SK-N-SH (cell line): Measurements from ENCODE around the gene MAP6. TPM values are rescaled to one million over a fixed set of nuclear protein-coding genes. Genes with fewer than 3 reads are reported as not detected.

Source experiments
- CTCF ChIA-PET: fragments of 300-600, 350-600 bp; formaldehyde crosslinking; extraction: SDS; loops from one replicate; lab custom pipeline; 2021; lab: Yijun Ruan, JAX
- POLR2A ChIA-PET: fragments of 350-600 bp; sonication (Branson Sonifier 250); formaldehyde crosslinking; extraction: SDS; loops from one replicate; lab custom pipeline; 2020; ENCODE audit warnings: antibody characterized with exemption, inconsistent platforms; lab: Yijun Ruan, JAX
- DNase-seq: peaks from one replicate; pipeline ENCODE4 v3.0.0; 2012
- H2AFZ ChIP-seq: fragments of 200-600 bp; sonication (generic); 2 replicates; pipeline ENCODE4 v1.8.1; 2016; ENCODE audit warnings: antibody characterized with exemption, mild to moderate bottlenecking, low read depth
- H3F3A ChIP-seq: fragments of 200-600 bp; sonication (generic); replicated peaks from 2 replicates; pipeline ENCODE3; 2016; ENCODE audit warnings: antibody characterized with exemption, mild to moderate bottlenecking; ENCODE audit not compliant: insufficient read depth
- H3K27ac ChIP-seq, 2 experiments: fragments of 200-500 bp in 1 of 2; fragments of 200-600 bp in 1 of 2; sonication (Bioruptor generic) in 1 of 2; sonication (generic), shearing (Covaris generic) in 1 of 2; 2 replicates each; pipeline versions ENCODE4 v1.5.1 to v1.6.1; 2014 to 2016; ENCODE audit warnings: low read depth in 2 of 2, inconsistent platforms in 1 of 2, low read length in 1 of 2, mild to moderate bottlenecking in 1 of 2, mixed read lengths in 1 of 2
- H3K27me3 ChIP-seq: fragments of 200-600 bp; sonication (generic), shearing (Covaris generic); 2 replicates; pipeline ENCODE4 v1.6.1; 2016; ENCODE audit warnings: mixed run types; ENCODE audit not compliant: insufficient read depth
- H3K36me3 ChIP-seq, 2 experiments: fragments of 200-500 bp in 1 of 2; fragments of 200-600 bp in 1 of 2; sonication (Bioruptor generic) in 1 of 2; sonication (generic) in 1 of 2; replicated peaks in 1 of 2; 2 replicates each; pipeline versions ENCODE3 to v1.5.1; 2014 to 2016; ENCODE audit warnings: low read length in 1 of 2, mild to moderate bottlenecking in 1 of 2; ENCODE audit not compliant: insufficient read depth in 2 of 2, control insufficient read depth in 1 of 2
- H3K4me1 ChIP-seq, 2 experiments: fragments of 200-500 bp in 1 of 2; fragments of 200-600 bp in 1 of 2; sonication (Bioruptor generic) in 1 of 2; sonication (generic), shearing (Covaris generic) in 1 of 2; 2 replicates each; pipeline versions ENCODE4 v1.5.1 to v1.6.1; 2014 to 2016; ENCODE audit warnings: low read depth in 1 of 2, low read length in 1 of 2, mixed run types in 1 of 2; ENCODE audit not compliant: insufficient read depth in 2 of 2, control insufficient read depth in 1 of 2
- H3K4me2 ChIP-seq: fragments of 200-600 bp; sonication (generic), shearing (Covaris generic); 2 replicates; pipeline ENCODE4 v1.6.1; 2017; ENCODE audit warnings: mixed run types
- H3K4me3 ChIP-seq, 2 experiments: fragments of 200-500 bp in 1 of 2; fragments of 200-600 bp in 1 of 2; sonication (Bioruptor generic) in 1 of 2; sonication (generic), shearing (Covaris generic) in 1 of 2; 2 replicates each; pipeline versions ENCODE4 v1.5.1 to v1.8.1; 2014 to 2016; ENCODE audit warnings: low read depth in 2 of 2, inconsistent platforms in 1 of 2, low read length in 1 of 2, mild to moderate bottlenecking in 1 of 2, mixed read lengths in 1 of 2, moderate library complexity in 1 of 2
- H3K79me2 ChIP-seq: fragments of 200-600 bp; sonication (generic); 2 replicates; pipeline ENCODE4 v1.8.1; 2017; ENCODE audit warnings: mild to moderate bottlenecking; ENCODE audit not compliant: insufficient read depth
- H3K9ac ChIP-seq: fragments of 200-600 bp; sonication (generic); 2 replicates; pipeline ENCODE4 v1.6.1; 2017; ENCODE audit warnings: mixed run types
- H3K9me2 ChIP-seq: fragments of 200-600 bp; sonication (generic); 2 replicates; pipeline ENCODE4 v1.6.1; 2017; ENCODE audit warnings: mixed run types
- H3K9me3 ChIP-seq: fragments of 200-600 bp; sonication (generic); 2 replicates; pipeline ENCODE4 v1.6.1; 2017; ENCODE audit warnings: mixed run types, mild to moderate bottlenecking, moderate library complexity
- H4K20me1 ChIP-seq: fragments of 200-600 bp; sonication (generic); 2 replicates; pipeline ENCODE4 v1.6.1; 2017; ENCODE audit warnings: mild to moderate bottlenecking, mixed run types; ENCODE audit not compliant: insufficient read depth
- FOXJ3 ChIP-seq: sonication (generic); formaldehyde crosslinking; IDR thresholded peaks from 2 replicates; pipeline ENCODE4 v1.5.1; 2020; ENCODE audit warnings: mild to moderate bottlenecking, missing genetic modification reagents
- FOXM1 ChIP-seq: IDR thresholded peaks from 2 replicates; pipeline ENCODE4 v1.4.0; 2012; ENCODE audit warnings: low read depth, mild to moderate bottlenecking
- GABPA ChIP-seq: IDR thresholded peaks from 2 replicates; pipeline ENCODE4 v1.4.0; 2012; ENCODE audit warnings: low read depth, mild to moderate bottlenecking
- GATA2 ChIP-seq: sonication (generic); formaldehyde crosslinking; IDR thresholded peaks from 2 replicates; pipeline ENCODE4 v1.5.0; 2020; ENCODE audit warnings: mild to moderate bottlenecking, missing genetic modification reagents
- POLR2AphosphoS5 ChIP-seq: IDR thresholded peaks from 2 replicates; pipeline ENCODE4 v1.6.1; 2012; ENCODE audit warnings: low read depth, low read length
- RXRA ChIP-seq: IDR thresholded peaks from 2 replicates; pipeline ENCODE4 v1.4.0; 2012; ENCODE audit warnings: low read depth, mild to moderate bottlenecking, borderline replicate concordance
- TAF1 ChIP-seq: IDR thresholded peaks from 2 replicates; pipeline ENCODE4 v1.6.1; 2012; ENCODE audit warnings: low read depth, mild to moderate bottlenecking, low read length, moderate library complexity, borderline replicate concordance
- TCF12 ChIP-seq: IDR thresholded peaks from 2 replicates; pipeline ENCODE4 v1.4.0; 2012
- WGBS: methylation state at CpG from one replicate; pipeline ENCODE4 v1.1.6; 2017; ENCODE audit warnings: low lambda C conversion rate; 5-methylcytosine and 5-hydroxymethylcytosine counted together
- polyA plus RNA-seq, 3 experiments: library from polyadenylated mRNA; depleted of rRNA; stranded (reverse); fragments of >200 nt; gene quantifications; 2 replicates each; pipeline ENCODE4 v1.2.3, GENCODE V29; 2012
- TF ChIP-seq, protein P1 (sequence below): IDR thresholded peaks from 2 replicates; pipeline ENCODE4 v1.6.1; 2012; ENCODE audit warnings: mild to moderate bottlenecking, low read depth, low read length, moderate library complexity
- TF ChIP-seq, protein P2 (sequence below): IDR thresholded peaks from 2 replicates; pipeline ENCODE4 v1.4.0; 2012; ENCODE audit warnings: low read depth
- TF ChIP-seq, protein P3 (sequence below): IDR thresholded peaks from 2 replicates; pipeline ENCODE4 v1.4.0; 2012; ENCODE audit warnings: low read depth, borderline replicate concordance
- TF ChIP-seq, protein P4 (sequence below): IDR thresholded peaks from 2 replicates; pipeline ENCODE4 v1.4.0; 2012; ENCODE audit warnings: low read depth, borderline replicate concordance
- TF ChIP-seq, protein P5 (sequence below): fragments of 150-350 bp; IDR thresholded peaks from 2 replicates; pipeline ENCODE4 v1.6.1; 2016; ENCODE audit warnings: mild to moderate bottlenecking, low read depth, low read length

Gene MAP6
- polyA plus RNA-seq, 1 of the 3 experiments (the other 2 are of a cell fraction) = 11.1 TPM

DNA sequence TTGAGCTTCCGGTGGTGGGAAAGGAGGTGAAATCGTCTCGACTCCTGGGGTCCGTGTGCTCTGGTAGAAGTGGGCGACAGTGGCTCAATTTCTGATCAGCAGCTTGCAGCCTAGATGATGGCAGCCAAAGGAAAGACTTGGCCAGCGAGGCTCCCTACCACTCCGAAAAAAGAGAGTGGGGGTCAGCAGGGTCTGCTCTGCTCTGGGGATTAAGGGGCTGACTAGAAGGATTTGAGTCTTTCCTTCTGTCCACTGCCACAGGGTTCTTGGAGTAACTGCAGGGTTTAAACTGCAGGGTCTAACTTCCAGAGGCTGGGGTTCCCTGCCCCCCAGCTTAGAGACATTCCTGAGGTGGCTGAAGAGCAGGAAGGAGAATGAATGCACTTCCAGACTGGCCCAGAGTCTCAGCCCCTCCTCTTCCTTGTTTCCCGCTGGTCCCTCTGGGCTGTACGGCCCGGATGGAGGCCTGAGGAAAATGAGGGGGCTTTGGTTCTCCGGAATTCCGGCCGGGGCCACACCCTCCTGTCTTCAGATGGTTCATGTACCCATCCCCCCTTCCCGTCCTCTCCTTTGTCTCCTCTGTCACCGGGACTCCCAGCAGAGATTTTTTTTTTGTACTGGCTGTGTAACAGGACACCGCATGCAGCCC lies 105.9 kb downstream of the MAP6 start:
- H4K20me1 ChIP-seq = peaks cover 42% of the 10 kb centered on the region
- TF ChIP-seq, protein P1, sequence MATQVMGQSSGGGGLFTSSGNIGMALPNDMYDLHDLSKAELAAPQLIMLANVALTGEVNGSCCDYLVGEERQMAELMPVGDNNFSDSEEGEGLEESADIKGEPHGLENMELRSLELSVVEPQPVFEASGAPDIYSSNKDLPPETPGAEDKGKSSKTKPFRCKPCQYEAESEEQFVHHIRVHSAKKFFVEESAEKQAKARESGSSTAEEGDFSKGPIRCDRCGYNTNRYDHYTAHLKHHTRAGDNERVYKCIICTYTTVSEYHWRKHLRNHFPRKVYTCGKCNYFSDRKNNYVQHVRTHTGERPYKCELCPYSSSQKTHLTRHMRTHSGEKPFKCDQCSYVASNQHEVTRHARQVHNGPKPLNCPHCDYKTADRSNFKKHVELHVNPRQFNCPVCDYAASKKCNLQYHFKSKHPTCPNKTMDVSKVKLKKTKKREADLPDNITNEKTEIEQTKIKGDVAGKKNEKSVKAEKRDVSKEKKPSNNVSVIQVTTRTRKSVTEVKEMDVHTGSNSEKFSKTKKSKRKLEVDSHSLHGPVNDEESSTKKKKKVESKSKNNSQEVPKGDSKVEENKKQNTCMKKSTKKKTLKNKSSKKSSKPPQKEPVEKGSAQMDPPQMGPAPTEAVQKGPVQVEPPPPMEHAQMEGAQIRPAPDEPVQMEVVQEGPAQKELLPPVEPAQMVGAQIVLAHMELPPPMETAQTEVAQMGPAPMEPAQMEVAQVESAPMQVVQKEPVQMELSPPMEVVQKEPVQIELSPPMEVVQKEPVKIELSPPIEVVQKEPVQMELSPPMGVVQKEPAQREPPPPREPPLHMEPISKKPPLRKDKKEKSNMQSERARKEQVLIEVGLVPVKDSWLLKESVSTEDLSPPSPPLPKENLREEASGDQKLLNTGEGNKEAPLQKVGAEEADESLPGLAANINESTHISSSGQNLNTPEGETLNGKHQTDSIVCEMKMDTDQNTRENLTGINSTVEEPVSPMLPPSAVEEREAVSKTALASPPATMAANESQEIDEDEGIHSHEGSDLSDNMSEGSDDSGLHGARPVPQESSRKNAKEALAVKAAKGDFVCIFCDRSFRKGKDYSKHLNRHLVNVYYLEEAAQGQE = 0 out of 2 replicates have a peak, but pooled peaks have one; percentile 19
- TF ChIP-seq TAF1 (peak; percentile 17; the same call in 1 of the 2 replicates), TCF12 (no peak), GABPA (peak; percentile 43; the same call in 1 of the 2 replicates), GATA2 (CRISPR knock-in tag) (no peak), POLR2AphosphoS5 (peak; percentile 24; the same call in 1 of the 2 replicates), FOXJ3 (0 out of 2 replicates have a peak, but pooled peaks have one; percentile 3)
- TF ChIP-seq, protein P2, sequence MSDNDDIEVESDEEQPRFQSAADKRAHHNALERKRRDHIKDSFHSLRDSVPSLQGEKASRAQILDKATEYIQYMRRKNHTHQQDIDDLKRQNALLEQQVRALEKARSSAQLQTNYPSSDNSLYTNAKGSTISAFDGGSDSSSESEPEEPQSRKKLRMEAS = peak; percentile 17; the same call in 1 of the 2 replicates
- TF ChIP-seq, all 33 proteins: peak for 6
- 3% methylated on average over 13 of the region's 16 CpGs for WGBS

DNA sequence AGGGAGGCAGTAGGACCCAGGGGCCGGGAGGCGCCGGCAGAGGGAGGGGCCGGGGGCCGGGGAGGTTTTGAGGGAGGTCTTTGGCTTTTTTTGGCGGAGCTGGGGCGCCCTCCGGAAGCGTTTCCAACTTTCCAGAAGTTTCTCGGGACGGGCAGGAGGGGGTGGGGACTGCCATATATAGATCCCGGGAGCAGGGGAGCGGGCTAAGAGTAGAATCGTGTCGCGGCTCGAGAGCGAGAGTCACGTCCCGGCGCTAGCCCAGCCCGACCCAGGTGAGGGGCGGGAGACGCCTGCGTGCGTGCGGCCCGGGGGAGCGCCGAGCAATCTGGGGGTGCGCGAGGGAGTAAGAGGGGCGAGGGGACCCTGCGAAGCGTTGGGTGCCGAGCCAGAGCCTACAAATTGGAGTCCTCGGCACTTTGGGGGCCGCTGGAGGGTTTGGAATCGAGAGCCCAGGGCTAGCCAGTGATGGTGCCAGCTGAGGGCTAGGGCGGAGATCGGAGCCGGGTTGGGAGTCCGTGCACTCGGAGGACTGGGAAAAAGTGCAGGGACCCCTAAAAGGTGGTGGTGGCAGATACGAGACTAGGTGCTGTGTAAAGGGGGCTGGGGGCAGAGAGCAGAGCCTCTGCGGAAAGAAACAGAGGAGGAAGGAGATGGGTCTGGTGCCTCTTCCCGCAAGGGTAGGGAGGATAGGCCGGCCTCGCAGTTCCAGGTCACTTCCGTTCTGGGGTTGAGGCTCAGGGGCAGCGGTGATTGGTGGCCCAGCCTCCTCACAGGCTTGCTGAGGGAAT lies 106.6 kb downstream of the MAP6 start, which contains the start of gene SERPINH1:
Gene SERPINH1 (plus strand): TSS at position 206 of the 788 bp plus-strand sequence. CDS start 4,097 bp downstream, outside the sequence.
- peak within 1 kb of the TSS; percentile 92 to 98 for H3K27ac ChIP-seq
- peak within 1 kb of the TSS; percentile 87 for H3K4me2 ChIP-seq
- ChIA-PET CTCF (interaction anchor here (0.9 to 5.2 kb wide), 4 partner anchors 9 to 77 kb away, joined by 3 to 41 read pairs (median 4); no protein-coding TSS in a partner anchor), POLR2A (interaction anchor here (0.7 to 4.2 kb wide), 11 partner anchors 9 to 145 kb away, joined by 3 to 30 read pairs (median 6); partner anchors contain the start of genes GDPD5 and MAP6)
- peak within 1 kb of the TSS; percentile 77 to 89 for H3K4me3 ChIP-seq
- H4K20me1 ChIP-seq = peaks cover 35% of the 10 kb centered on the region
- peaks cover 23% of the 10 kb centered on the region for H3F3A ChIP-seq
- peak; percentile 95 for DNase-seq
- no peaks in the 10 kb centered on the region for H3K27me3 ChIP-seq
- H3K36me3 ChIP-seq = peaks cover 4 to 24% of the 10 kb centered on the region in 2 experiments
- no peaks in the 10 kb centered on the region for H3K9me3 ChIP-seq
- no peaks in the 10 kb centered on the region for H3K9me2 ChIP-seq
- H3K9ac ChIP-seq = peak within 1 kb of the TSS; percentile 97
- H3K4me1 ChIP-seq = peaks cover 46 to 60% of the 10 kb centered on the region in 2 experiments
- H3K79me2 ChIP-seq = peaks cover 50% of the 10 kb centered on the region
- peak within 1 kb of the TSS; percentile 73 for H2AFZ ChIP-seq
- WGBS = 3% methylated on average over 32 of the region's 51 CpGs
- TF ChIP-seq RXRA (no peak), FOXM1 (no peak), POLR2AphosphoS5 (peak; percentile 73; the same call in 1 of the 2 replicates), GATA2 (CRISPR knock-in tag) (no peak)
- TF ChIP-seq, protein P3, sequence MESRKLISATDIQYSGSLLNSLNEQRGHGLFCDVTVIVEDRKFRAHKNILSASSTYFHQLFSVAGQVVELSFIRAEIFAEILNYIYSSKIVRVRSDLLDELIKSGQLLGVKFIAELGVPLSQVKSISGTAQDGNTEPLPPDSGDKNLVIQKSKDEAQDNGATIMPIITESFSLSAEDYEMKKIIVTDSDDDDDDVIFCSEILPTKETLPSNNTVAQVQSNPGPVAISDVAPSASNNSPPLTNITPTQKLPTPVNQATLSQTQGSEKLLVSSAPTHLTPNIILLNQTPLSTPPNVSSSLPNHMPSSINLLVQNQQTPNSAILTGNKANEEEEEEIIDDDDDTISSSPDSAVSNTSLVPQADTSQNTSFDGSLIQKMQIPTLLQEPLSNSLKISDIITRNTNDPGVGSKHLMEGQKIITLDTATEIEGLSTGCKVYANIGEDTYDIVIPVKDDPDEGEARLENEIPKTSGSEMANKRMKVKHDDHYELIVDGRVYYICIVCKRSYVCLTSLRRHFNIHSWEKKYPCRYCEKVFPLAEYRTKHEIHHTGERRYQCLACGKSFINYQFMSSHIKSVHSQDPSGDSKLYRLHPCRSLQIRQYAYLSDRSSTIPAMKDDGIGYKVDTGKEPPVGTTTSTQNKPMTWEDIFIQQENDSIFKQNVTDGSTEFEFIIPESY = no peak
- TF ChIP-seq, protein P4, sequence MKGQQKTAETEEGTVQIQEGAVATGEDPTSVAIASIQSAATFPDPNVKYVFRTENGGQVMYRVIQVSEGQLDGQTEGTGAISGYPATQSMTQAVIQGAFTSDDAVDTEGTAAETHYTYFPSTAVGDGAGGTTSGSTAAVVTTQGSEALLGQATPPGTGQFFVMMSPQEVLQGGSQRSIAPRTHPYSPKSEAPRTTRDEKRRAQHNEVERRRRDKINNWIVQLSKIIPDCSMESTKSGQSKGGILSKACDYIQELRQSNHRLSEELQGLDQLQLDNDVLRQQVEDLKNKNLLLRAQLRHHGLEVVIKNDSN = no peak
- TF ChIP-seq, protein P5, sequence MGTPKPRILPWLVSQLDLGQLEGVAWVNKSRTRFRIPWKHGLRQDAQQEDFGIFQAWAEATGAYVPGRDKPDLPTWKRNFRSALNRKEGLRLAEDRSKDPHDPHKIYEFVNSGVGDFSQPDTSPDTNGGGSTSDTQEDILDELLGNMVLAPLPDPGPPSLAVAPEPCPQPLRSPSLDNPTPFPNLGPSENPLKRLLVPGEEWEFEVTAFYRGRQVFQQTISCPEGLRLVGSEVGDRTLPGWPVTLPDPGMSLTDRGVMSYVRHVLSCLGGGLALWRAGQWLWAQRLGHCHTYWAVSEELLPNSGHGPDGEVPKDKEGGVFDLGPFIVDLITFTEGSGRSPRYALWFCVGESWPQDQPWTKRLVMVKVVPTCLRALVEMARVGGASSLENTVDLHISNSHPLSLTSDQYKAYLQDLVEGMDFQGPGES = no peak

More for the DNA sequence above, 105.9 kb downstream of the MAP6 start:
- H3K36me3 ChIP-seq = peaks cover 11 to 31% of the 10 kb centered on the region in 2 experiments
- ChIA-PET POLR2A (interaction anchor here (0.7 to 4.2 kb wide), 13 partner anchors 8 to 146 kb away, joined by 3 to 30 read pairs (median 9); partner anchors contain the start of genes GDPD5 and MAP6), CTCF (interaction anchor here (0.9 to 6.3 kb wide), 7 partner anchors 8 to 76 kb away, joined by 3 to 45 read pairs (median 5); no protein-coding TSS in a partner anchor)
- H2AFZ ChIP-seq = no peak overlapping the region
- peak overlapping the region; percentile 92 to 98 for H3K27ac ChIP-seq
- H3K9ac ChIP-seq = peak overlapping the region; percentile 97
- peak; percentile 64 for DNase-seq
- no peaks in the 10 kb centered on the region for H3K27me3 ChIP-seq
- H3K4me2 ChIP-seq = peak overlapping the region; percentile 87
- H3K79me2 ChIP-seq = peaks cover 57% of the 10 kb centered on the region
- H3K4me3 ChIP-seq = peak overlapping the region; percentile 77 to 89
- H3K9me3 ChIP-seq = no peaks in the 10 kb centered on the region
- H3K4me1 ChIP-seq = peaks cover 39 to 52% of the 10 kb centered on the region in 2 experiments
- H3K9me2 ChIP-seq = no peaks in the 10 kb centered on the region
- peaks cover 24% of the 10 kb centered on the region for H3F3A ChIP-seq
